Gastrocnemius medialis (tissue), 4 donors: ENCODE measurements around the gene HNF1A. TPM values are rescaled to one million over a fixed set of nuclear protein-coding genes. Genes with fewer than 3 reads are reported as not detected.

Experiments used
- ATAC-seq, 2 donors: fragments of 150-250 bp; one replicate each; pipeline ENCODE4 v1.9.1; 2016
- DNase-seq, 2 donors: peaks; one replicate each; pipeline ENCODE4 v3.0.0-alpha.2; 2019
- H3K27ac ChIP-seq, 4 donors: fragments of 200-600 bp; sonication (generic); 1 replicate in 1 of 4; 2 replicates in 3 of 4; pipeline ENCODE4 v1.5.1; 2016 to 2018; ENCODE audit warnings: mild to moderate bottlenecking in 2 of 4, moderate library complexity in 1 of 4
- H3K27me3 ChIP-seq, 3 donors: fragments of 200-600 bp; sonication (generic) in 2 of 3; 1 replicate in 1 of 3; 2 replicates in 2 of 3; pipeline versions ENCODE4 v1.5.1 to v1.6.0; 2016 to 2019; ENCODE audit warnings: mild to moderate bottlenecking in 1 of 3, moderate library complexity in 1 of 3
- H3K36me3 ChIP-seq, 2 donors: fragments of 200-600 bp; sonication (generic) in 1 of 2; one replicate each; pipeline ENCODE4 v1.5.1; 2017 to 2018
- H3K4me1 ChIP-seq, 2 donors: fragments of 200-600 bp; sonication (generic) in 1 of 2; one replicate each; pipeline ENCODE4 v1.5.1; 2016 to 2017; ENCODE audit warnings: mild to moderate bottlenecking in 2 of 2
- H3K4me3 ChIP-seq, 4 donors: fragments of 200-600 bp; sonication (generic) in 3 of 4; 1 replicate in 1 of 4; 2 replicates in 3 of 4; pipeline ENCODE4 v1.5.1; 2016 to 2019; ENCODE audit warnings: mild to moderate bottlenecking in 2 of 4
- H3K9me3 ChIP-seq, 3 donors: fragments of 200-600 bp; sonication (generic) in 2 of 3; 1 replicate in 1 of 3; 2 replicates in 2 of 3; pipeline ENCODE4 v1.5.1; 2016 to 2019
- POLR2A ChIP-seq, 2 donors: fragments of 450-650 bp; IDR thresholded peaks; one replicate each; pipeline ENCODE4 v1.6.1; 2017; ENCODE audit warnings: antibody characterized with exemption in 2 of 2, mild to moderate bottlenecking in 2 of 2, moderate library complexity in 2 of 2
- in situ Hi-C, 4 donors: fragments of 200-750 bp; cut with MboI; loops; one replicate each; pipeline versions ENCODE4 v1.15.0 to v1.8.0; 2017; ENCODE audit warnings: low sequenced_read_pairs in 4 of 4
- intact Hi-C: fragments of 100-400 bp; cut with DNase I; formaldehyde crosslinking; loops from one replicate; pipeline ENCODE4 v1.15.1; 2023; ENCODE audit warnings: low total_unique reads
- total RNA-seq, 4 donors: library from RNA; depleted of rRNA; stranded (reverse); fragments of >200 nt; gene quantifications; one replicate each; pipeline versions ENCODE4 v1.1.0 to v1.2.3, GENCODE V29; 2016
- TF ChIP-seq, protein P1 (sequence below), 5 experiments: fragments of 450-650 bp in 3 of 5; fragments of 200-600 bp in 2 of 5; sonication (generic) in 2 of 5; IDR thresholded peaks in 4 of 5; conservative IDR thresholded peaks in 1 of 5; 1 replicate in 4 of 5; 2 replicates in 1 of 5; pipeline ENCODE4 v1.5.1; 2016 to 2019; ENCODE audit warnings: antibody characterized with exemption in 5 of 5, mild to moderate bottlenecking in 3 of 5, moderate library complexity in 3 of 5

HNF1A gene
- total RNA-seq, 4 donors from 2014 or later, result 0.07 to 0.10 TPM; not detected in 2

DNA sequence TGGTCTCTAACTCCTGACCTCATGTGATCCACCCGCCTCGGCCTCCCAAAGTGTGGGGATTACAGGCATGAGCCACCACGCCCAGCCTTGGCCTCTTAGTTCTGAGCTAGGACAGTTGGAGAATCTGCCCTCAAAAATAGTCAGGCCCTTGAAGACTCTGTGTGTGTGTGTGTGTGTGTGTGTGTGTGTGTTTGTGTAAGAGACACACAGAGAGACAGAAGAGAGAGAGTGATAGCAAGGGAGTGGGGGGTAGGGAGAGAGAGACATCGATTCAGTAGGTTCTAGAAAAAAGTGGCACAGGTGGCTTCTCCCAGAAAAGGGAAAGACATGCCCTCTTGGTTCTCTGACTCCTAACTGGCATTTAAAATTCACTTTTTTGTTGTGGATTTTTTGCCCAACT lies 5.4 kb downstream of the HNF1A start:
- Histone ChIP-seq H3K27ac (no peak overlapping the region), H3K4me1 (no peaks in the 10 kb centered on the region), H3K36me3 (no peaks in the 10 kb centered on the region), H3K9me3 (no peaks in the 10 kb centered on the region), H3K27me3 (no peaks in the 10 kb centered on the region), H3K4me3 (no peak overlapping the region)
- ATAC-seq (no peak), DNase-seq (no peak)
- in situ Hi-C loops (no loop called here), intact Hi-C loops (no loop called here)
- no peak for TF ChIP-seq POLR2A (IDR thresholded peaks at IDR 0.05)
- TF ChIP-seq, protein P1, sequence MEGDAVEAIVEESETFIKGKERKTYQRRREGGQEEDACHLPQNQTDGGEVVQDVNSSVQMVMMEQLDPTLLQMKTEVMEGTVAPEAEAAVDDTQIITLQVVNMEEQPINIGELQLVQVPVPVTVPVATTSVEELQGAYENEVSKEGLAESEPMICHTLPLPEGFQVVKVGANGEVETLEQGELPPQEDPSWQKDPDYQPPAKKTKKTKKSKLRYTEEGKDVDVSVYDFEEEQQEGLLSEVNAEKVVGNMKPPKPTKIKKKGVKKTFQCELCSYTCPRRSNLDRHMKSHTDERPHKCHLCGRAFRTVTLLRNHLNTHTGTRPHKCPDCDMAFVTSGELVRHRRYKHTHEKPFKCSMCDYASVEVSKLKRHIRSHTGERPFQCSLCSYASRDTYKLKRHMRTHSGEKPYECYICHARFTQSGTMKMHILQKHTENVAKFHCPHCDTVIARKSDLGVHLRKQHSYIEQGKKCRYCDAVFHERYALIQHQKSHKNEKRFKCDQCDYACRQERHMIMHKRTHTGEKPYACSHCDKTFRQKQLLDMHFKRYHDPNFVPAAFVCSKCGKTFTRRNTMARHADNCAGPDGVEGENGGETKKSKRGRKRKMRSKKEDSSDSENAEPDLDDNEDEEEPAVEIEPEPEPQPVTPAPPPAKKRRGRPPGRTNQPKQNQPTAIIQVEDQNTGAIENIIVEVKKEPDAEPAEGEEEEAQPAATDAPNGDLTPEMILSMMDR (IDR thresholded peaks at IDR 0.05 in 4 of 5, conservative IDR thresholded peaks at IDR 0.05 in 1 of 5), result no peak

DNA sequence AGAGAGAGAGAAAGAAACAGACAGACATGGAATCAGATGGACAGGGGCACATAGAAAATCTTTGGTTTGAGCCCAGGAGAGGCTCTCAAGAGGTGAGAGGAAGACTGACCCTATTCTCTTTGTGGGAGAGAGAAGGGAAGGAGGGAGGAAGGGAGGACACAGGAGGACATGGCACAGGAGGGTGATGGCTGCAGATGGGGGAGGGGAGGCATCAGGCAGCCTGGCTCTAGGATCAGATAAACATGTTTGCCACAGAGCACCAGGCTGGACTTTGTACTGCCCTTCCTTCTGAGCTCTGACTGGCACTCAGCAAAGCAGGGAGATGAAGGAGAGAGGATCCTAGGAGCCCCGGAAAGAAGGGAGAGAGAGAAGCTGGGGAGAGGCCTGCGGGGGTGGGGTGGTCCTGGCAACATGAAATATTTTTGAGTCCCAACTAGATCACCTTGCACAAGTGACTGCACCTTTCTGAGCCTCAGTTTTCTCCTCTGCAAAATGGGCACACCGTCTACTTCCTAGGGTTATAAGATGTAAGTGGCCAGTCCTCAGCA lies 6.1 kb downstream of the HNF1A start:
- Histone ChIP-seq H3K4me3 (no peak overlapping the region), H3K9me3 (no peaks in the 10 kb centered on the region), H3K4me1 (no peaks in the 10 kb centered on the region), H3K36me3 (no peaks in the 10 kb centered on the region), H3K27me3 (no peaks in the 10 kb centered on the region), H3K27ac (no peak overlapping the region)
- TF ChIP-seq, protein P1 (IDR thresholded peaks at IDR 0.05 in 4 of 5, conservative IDR thresholded peaks at IDR 0.05 in 1 of 5), result no peak
- no peak for TF ChIP-seq POLR2A (IDR thresholded peaks at IDR 0.05)
- in situ Hi-C loops, result no loop called here
- DNase-seq (no peak), ATAC-seq (no peak)
- intact Hi-C loops, result no loop called here

DNA sequence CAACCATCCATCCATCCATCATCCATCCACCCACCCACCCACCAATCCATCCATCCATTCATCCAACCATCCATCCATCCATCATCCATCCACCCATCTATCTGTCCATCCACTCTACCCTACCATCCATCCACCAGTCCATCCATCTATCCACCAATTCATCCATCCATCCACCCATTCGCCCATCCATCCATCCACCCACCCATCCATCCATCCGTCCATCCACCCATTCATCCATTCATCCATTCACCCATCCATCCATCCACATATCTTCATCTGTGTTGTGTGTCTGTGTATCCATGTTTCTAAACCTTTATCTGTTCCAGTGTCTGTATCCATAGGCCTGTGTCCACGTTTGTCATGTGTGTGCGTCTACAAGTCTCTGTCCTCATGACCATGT lies 9.9 kb downstream of the HNF1A start:
- intact Hi-C loops (no loop called here), in situ Hi-C loops (no loop called here)
- Histone ChIP-seq H3K4me1 (no peaks in the 10 kb centered on the region), H3K4me3 (no peak overlapping the region), H3K36me3 (no peaks in the 10 kb centered on the region), H3K27me3 (no peaks in the 10 kb centered on the region), H3K27ac (no peak overlapping the region), H3K9me3 (no peaks in the 10 kb centered on the region)
- no peak for TF ChIP-seq POLR2A (IDR thresholded peaks at IDR 0.05)
- TF ChIP-seq, protein P1 (IDR thresholded peaks at IDR 0.05 in 4 of 5, conservative IDR thresholded peaks at IDR 0.05 in 1 of 5), result no peak
- ATAC-seq (no peak), DNase-seq (no peak)

DNA sequence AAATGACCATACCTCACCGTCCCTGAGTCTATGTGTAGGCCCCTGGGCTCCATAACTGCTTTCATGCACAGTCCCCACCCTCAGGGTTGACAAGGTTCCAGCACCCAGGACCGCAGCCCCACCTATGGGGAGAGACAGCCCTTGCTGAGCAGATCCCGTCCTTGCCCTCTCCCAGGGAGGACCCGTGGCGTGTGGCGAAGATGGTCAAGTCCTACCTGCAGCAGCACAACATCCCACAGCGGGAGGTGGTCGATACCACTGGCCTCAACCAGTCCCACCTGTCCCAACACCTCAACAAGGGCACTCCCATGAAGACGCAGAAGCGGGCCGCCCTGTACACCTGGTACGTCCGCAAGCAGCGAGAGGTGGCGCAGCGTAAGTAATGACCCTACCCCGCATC lies 10.3 kb downstream of the HNF1A start:
- in situ Hi-C loops (no loop called here), intact Hi-C loops (no loop called here)
- TF ChIP-seq, protein P1 (IDR thresholded peaks at IDR 0.05 in 4 of 5, conservative IDR thresholded peaks at IDR 0.05 in 1 of 5), result no peak
- no peak for TF ChIP-seq POLR2A (IDR thresholded peaks at IDR 0.05)
- H3K4me1 ChIP-seq, result no peaks in the 10 kb centered on the region
- no peak overlapping the region for H3K27ac ChIP-seq
- H3K4me3 ChIP-seq, result no peak overlapping the region
- H3K36me3 ChIP-seq, result no peaks in the 10 kb centered on the region
- no peaks in the 10 kb centered on the region for H3K9me3 ChIP-seq
- ATAC-seq, result no peak
- no peak for DNase-seq
- H3K27me3 ChIP-seq, result no peaks in the 10 kb centered on the region

DNA sequence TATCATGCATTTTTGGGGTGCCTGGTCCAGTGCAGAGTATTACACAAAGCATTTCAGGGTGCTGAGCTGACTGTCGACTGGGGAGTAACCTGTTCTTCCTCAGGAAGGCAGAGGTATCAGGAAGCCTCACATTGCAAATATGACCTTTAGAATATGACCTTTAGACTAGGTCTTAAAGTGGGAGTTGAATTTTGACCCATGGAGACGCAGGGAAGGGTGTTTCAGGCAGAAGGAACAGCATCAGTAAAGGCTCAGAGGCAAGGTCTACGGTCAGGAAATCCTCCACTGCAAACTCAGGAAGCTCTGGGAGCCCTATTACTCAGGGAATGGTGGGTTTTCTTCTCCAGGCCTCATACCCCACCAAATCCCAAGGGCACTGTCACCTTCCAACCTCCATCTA lies 11.3 kb downstream of the HNF1A start:
- no peak for TF ChIP-seq POLR2A (IDR thresholded peaks at IDR 0.05)
- TF ChIP-seq, protein P1 (IDR thresholded peaks at IDR 0.05 in 4 of 5, conservative IDR thresholded peaks at IDR 0.05 in 1 of 5), result no peak
- H3K27ac ChIP-seq, result no peak overlapping the region
- no peaks in the 10 kb centered on the region for H3K9me3 ChIP-seq
- H3K36me3 ChIP-seq, result no peaks in the 10 kb centered on the region
- no peaks in the 10 kb centered on the region for H3K27me3 ChIP-seq
- no peak overlapping the region for H3K4me3 ChIP-seq
- intact Hi-C loops, result no loop called here
- DNase-seq (no peak), ATAC-seq (no peak)
- no peaks in the 10 kb centered on the region for H3K4me1 ChIP-seq
- in situ Hi-C loops, result no loop called here
